NCI-H1417 (cell line): Measurements from ENCODE around the gene TK2.
A peak's percentile ranks its signal among the peaks of the same experiment; 100 is the strongest.
"Not testable (repeated sequence)": the region's sequence is repeated elsewhere in the genome, so short reads cannot be mapped to it uniquely, and the experiment has no call there.

ENCODE experiments used
- DNase-seq, 3 experiments: peaks; one replicate each; lab custom pipeline; 2025; lab: John Stamatoyannopoulos, UW

The TK2 gene

DNA sequence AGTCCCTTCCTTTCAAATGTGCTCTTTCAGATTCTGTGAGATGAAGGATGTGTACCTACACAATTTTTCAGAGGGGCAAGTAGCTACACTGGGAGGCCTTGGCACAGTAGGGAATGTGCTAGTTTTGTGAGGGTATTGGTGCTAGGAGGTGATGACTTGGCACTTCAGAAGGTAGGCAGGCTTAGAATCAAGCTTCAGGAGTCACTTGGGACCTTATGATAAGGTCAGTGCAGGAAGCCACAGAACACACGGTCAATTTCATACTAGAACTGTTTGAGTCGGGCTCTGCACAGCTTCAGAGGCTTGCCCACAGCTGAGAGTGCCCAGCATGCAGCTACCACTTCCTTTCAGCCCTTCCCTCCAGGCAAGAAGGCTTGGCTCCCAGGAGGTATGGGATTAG is 22.4 kb upstream of the TK2 start:
- DNase-seq, result no peak

DNA sequence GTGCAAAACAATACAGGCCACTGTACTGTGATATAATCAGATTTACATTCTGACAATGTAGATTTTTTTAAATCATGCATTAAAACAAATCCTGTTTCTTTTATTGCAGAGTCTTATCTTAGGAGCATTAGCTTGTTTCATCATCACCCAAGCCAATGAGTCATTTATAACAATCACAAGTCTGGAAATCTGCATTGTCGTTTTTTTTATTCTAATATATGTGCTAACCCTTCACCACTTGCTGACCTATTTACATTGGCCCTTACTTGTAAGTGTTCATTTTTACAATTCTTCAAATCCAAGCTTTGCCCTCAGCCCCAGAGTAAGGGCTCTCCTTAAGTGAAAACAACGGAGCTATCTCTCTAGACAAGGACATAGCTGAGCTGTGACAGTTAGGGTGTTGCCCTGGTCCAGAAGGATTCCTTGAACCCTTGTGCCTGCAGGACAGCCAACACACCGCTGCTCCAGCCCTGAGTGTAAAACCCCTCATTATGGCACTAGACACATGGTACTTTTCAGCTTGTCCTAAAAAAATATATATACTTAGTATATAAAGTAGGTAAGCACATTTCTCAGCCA is 20.0 kb upstream of the TK2 start:
- DNase-seq, result no peak

DNA sequence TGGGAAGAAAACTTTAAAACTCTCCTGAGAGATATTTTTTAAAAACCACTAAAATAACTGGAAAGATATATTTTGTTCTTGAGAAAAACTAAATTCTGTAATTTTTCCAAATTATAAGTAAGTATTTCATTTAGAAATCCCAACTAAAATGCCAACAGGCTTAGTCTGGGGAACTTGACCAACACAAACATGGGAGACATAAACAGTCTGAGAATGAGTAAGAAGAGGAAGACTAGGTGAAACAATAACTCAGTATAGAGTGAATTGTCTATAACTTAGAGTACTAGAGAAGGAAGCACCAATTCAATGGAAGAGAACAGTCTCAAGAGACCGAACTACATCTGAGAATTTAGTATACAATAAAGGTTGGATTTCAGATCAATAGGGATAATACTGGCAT is 19.2 kb upstream of the TK2 start:
- DNase-seq, result no peak

DNA sequence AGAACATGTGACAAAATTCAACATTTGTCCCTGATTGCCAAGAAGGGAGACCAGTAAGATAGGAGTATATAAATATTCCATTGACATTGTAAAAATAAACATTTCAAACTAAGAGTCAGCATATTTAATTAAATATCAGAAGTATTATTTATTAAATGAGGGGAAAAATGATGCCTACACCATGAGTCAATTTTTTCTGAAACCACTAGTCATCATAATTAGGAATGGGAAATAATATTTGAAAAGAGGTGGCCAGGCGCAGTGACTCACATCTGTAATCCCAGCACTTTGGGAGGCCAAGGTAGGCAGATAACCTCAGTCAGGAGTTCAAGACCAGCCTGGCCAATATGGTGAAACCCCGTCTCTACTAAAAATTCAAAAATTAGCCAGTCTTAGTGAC is 18.4 kb upstream of the TK2 start:
- DNase-seq, result no peak

DNA sequence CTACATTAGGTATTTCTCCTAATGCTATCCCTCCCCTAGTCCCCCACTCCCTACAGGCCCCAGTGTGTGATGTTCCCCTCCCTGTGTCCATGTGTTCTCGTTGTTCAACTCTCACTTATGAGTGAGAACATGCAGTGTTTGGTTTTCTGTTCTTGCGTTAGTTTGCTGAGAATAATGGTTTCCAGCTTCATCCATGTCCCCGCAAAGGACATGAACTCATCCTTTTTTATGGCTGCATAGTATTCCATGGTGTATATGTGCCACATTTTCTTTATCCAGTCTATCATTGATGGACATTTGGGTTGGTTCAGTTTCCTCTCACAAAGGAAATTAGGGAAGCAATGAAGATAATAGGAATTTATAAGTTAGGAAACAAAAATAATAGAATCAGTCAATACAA is 17.3 kb upstream of the TK2 start:
- DNase-seq, result not testable (repeated sequence)

DNA sequence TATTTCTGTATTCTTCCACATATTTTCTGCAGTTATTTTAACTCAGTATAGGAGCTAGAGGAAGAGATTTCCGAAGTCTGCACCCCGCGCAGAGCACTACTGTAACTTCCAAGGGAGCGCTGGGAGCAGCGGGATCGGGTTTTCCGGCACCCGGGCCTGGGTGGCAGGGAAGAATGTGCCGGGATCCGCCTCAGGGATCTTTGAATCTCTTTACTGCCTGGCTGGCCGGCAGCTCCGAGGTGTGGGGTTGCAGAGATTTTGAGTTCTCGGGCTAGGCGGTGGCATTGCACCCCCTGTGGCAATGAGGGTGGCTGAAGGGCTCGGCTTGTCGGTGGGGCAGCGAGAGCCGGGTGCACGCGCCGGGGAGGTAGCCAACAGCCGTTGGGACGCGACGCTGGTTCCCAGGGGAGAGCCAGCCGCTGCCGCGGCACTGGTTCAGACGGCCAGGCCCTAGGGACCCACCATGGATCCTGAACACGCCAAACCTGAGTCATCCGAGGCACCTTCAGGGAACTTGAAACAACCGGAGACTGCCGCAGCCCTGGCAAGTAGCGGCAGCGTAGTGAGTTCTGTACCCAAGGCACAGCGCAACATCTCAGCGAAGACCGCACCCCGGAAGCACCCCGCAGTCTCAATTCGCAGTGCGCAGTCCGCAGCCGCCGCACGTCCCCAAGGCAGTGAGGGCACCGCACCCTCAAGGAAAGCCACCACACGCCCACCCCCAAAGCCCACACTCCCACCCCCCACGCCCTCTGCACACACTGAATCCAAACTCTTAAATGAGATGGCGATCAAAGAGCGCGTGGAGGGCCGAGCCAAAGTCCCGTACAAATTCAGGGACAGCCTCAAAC is 16.4 kb upstream of the TK2 start, which contains the start of gene CMTM1:
CMTM1 (plus strand) TSS at position 389 of the 851 bp plus-strand sequence; CDS start at position 464, 75 bp downstream.
- DNase-seq, result no peak

DNA sequence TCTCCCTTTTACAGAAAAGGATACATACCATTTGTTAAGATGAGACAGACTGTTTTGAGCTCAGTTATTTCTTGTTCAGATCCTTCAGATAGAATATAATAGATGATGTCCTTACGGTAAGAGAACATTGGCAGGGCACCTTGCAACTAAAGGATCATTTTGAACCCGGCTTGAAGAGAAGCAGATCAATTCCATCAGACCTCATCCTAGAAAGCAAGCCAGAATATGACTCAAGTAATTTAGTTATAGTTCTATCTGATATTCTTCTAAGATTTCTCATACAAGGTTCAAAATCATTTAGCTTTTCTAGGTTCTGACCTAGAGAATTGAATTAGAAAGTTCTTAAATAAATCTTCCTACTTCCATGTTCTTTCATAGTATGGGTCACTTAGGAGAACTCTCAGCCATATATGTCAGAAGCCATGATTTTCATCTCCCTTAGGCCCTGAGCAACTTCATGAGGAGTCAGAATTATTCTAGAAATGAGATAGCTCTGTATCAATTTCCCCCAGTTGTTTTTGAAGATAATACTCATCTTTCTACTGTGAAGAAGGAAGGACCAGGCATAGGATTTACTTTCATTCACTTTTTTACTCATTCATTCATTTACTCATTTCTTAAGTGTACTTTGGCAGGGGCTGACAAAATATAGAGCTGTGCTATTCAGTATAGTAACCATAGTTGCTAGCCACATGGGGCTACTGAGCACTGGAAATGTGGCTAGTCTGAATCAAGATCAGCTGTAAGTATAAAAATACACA is 13.8 kb upstream of the TK2 start:
- DNase-seq, result no peak

DNA sequence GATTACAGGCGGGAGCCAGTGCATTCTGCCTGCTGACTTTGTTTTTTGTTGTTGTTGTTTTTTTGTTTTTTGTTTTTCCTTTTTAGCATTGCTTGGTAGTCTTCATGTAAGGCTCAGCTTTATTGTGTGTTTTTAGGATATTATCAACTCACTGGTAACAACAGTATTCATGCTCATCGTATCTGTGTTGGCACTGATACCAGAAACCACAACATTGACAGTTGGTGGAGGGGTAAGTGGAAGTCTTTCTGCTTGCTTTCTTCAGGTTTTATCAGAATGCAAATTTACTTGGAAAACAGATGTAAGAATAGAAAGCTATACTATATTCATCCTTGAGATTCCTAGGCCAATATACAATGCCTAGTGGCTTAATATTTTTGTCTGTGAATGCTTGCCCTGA is 13.1 kb upstream of the TK2 start:
- DNase-seq, result no peak

DNA sequence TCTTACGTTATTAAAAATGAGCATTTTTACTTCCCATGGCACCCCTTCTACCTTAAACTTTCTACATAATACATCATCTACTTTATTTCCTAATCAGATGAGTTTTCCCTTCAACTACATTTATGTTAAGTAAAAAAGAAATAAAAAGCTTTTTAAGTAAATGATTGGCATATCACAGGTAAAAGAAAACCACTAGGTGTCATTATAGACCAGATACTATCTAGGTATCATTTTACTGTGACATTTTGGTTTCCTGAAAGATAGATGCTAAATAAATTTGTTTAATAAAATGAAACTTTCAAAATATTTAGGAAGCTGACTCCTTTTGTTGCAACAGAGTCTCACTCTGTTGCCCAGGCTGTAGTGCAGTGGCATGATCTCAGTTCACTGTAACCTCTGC is 12.5 kb upstream of the TK2 start:
- no peak for DNase-seq

DNA sequence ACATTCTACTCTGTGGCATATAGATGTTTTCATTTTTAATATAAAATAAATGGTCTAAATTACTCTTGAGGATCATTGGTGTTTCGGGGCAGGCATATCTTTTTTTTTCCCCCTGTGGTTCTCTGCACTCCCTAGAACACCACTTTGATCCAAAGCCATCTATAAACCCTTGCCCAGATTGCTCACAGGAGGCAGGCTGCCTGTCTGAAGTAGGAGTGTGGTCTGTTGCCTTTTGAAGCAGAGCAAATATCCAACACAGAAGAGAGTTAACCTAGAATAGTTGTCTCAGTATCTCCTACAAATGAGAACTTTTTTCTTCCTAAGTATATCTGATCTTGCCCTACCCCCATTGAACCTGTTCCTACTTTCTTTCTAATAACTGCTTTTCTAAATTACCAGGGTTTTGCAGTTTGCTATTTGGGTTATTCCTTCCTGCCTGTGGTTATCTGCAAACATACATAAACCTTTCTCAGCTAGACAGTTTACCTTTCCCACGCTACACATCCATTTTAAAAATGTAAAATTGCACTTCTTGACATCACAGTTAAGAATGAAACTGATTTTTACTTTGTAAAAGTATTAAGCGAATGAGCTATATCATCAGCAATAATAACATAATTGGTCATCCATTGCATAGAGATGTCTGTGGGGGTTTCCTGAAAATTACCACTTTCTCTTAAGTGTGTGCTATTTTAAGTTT is 11.6 kb upstream of the TK2 start:
- no peak for DNase-seq

DNA sequence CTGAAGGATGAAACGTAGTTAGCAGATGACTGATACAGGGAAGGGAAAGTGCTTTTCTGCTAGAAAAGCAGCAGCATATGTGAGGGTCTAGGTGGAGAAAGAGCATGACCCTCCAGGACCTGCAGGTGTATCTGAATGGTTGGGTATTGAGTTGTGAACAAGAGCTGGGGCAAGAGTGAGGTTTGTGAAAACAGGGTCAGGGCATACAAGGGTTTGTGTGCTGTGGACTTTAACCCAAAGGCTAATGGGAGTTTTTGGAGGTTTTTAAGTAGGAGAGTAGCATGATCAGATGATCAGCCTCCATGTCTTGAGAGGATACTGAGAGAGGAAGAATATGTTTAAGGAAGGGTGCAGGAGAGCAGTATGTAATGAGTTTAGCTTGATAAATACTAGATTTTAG is 10.2 kb upstream of the TK2 start:
- DNase-seq, result no peak

DNA sequence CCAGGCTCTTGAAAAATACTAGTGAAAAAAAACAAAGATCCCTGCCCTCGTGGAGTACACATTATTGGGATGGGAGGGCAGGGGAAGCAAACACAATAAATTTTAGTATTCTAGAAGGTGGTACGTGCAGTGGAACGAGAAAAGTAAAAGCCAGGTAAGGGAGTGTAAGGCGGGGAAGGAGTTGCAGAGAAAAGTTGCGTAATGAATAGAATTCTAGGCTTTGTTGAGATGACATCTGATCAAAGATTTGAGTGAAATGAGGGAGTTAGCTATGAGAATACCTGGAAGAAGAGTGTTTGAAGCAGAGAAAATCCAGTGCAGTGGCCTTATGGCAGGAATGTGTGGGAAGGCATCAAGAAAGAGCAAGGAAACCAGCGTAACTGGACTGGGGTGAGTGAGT is 4.6 kb upstream of the TK2 start:
- DNase-seq, result no peak

DNA sequence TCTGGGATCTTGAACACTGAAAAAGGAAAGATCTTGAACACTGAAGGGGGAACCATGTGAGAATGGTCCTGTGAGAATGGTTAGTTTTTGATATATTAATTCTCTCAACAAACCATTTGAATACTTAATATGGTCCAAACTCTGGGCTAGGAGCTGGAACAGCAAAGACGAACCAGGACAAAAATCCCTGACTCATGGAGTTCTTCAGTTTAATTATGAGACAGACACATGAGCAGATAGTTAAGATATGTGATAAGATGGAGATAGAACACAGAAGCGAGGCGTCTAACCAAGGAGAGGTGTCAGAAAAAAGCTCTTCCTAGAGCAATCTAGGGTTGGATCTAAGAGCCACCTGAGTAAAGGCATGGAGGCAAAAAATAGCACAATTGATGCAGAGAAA is 4.1 kb upstream of the TK2 start:
- no peak for DNase-seq

DNA sequence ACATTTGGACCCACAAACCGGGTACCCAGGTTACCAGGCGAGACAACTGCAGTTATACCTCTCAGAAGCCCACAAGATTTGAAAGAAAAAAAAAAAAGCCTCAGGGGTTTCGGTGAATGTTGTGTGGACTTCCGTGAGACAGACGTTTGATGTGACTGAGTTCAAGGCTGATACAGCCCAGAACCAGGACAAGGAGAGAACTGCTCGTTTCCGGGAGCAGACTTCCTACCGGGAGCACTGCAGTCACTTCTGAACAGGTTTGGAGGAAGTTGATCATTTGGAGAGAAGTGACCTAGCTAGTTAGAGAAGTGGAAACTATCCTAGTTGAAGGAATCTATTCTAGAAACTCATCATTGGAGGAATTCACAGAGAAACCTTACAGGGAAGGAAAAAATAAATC is 3.3 kb upstream of the TK2 start:
- DNase-seq, result peak in 1 of 3 experiments; percentile 41

DNA sequence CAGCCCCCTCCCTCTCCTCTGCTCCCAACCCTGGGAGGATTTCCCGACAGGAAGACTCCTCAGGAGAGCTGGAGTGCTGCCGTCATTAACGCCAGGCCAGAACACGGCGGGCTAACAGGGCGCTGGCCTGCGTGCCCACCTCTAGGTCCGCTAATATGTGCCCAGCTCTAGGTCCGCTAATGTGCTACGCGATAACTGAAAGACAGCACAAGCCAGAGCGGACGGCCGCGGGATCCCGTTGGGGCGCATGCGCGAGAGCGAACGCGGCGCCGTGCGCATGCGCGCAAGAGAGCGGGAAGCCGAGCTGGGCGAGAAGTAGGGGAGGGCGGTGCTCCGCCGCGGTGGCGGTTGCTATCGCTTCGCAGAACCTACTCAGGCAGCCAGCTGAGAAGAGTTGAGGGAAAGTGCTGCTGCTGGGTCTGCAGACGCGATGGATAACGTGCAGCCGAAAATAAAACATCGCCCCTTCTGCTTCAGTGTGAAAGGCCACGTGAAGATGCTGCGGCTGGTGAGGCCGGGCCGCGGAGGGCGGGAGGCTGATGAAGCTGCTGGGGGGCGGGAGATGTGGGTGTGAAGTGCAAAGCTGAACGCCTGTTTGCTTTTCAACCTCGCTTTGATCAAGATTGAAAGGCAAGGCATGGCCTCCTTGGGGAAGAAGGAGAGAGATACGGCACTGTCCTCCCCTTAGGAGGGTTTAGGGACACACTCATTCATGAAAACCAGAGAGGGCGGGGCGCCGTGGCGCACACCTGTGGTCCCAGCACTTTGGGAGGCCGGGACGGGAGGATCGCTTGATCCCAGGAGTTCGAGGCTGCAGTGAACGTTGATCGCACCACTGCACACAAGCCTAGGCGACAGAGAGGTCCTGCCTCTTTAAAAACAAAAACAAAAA is 2.6 kb upstream of the TK2 start, which contains the start of gene CKLF:
CKLF (plus strand) TSS at position 291 of the 892 bp plus-strand sequence; CDS start at position 431, 140 bp downstream.
- DNase-seq, result peak; percentile 83 to 94 (median 92)

DNA sequence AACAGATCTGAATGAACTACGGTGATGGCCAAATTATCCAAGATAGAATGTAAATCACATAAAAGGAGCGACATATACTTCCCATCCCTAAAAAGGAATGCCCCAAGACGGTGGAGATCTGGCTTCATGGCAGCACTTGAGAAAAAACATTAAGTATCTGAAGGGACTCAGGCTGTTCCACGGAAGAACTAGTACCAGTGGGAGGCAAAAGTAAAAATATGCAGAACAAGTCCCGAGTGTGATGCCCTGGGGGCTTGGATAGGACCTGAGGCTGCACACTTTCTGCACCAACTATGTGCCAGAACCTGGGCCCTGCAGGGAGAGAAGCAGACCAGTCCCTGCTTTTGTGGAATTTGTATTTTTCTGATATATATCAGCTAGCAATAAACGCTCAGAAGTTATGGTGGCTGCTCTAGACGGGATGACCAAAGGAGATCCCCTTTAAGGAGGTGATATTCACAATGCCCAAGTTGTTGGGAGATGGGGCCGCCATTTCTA is 1.9 kb upstream of the TK2 start:
- DNase-seq, result no peak

DNA sequence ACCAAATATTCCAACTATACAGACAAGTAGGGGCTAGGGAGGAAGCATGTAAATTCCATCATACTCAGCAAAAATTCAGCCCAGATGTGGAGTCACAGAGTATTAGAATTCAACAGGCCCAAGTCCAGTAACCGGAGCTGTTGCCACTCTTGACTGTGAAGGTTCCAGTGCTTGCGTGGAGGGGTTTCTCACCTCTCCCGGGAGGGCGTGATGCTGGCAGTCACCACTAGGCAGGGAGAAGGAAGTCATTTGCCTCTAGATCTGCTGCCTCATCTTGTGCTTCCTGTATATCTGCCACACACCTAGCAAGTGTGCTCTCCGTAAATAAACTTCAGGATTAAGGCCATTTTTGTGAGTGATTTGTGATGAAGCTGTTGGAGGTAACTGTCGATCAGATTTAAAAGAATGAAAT is 1.4 kb upstream of the TK2 start:
- DNase-seq, result peak in 2 of 3 experiments; percentile 3 to 27

DNA sequence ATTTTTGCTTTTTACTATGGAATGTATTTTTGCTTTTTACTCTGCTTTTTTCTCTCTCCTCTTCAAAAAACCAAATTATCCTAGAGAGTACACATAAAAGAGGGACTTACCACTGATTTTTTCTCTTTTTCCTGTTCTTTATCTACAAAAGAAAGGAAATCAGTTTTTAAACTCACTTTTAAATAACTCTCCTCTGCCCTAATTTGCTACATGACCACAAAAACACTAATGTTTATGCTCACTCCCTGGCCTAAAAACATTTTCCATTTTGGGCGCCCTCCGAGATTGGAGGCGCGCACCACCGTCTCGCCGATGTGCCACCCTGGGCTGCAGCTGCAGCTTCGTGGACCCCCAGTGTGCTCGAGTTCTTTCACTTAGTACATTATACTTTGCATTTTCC is 1.1 kb downstream of the TK2 start:
- no peak for DNase-seq

DNA sequence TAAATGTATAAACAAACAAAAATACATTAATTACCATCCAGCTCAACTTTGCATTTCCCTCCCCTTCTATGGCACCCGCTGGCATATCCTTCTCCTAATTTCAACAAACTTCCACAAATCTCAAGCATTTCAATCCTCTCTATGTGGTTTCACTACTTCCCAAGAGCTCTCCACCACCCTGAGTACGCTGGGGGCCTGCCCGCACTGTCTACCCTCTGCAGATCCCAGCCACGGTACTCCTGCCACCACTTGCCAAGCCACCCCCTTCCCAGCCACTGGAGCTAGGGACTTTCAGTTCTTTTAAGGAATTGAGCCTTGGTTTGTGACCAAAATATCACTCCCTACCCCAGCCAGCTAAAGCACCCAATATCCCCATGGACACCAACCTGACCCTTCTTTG is 1.9 kb downstream of the TK2 start:
- no peak for DNase-seq

DNA sequence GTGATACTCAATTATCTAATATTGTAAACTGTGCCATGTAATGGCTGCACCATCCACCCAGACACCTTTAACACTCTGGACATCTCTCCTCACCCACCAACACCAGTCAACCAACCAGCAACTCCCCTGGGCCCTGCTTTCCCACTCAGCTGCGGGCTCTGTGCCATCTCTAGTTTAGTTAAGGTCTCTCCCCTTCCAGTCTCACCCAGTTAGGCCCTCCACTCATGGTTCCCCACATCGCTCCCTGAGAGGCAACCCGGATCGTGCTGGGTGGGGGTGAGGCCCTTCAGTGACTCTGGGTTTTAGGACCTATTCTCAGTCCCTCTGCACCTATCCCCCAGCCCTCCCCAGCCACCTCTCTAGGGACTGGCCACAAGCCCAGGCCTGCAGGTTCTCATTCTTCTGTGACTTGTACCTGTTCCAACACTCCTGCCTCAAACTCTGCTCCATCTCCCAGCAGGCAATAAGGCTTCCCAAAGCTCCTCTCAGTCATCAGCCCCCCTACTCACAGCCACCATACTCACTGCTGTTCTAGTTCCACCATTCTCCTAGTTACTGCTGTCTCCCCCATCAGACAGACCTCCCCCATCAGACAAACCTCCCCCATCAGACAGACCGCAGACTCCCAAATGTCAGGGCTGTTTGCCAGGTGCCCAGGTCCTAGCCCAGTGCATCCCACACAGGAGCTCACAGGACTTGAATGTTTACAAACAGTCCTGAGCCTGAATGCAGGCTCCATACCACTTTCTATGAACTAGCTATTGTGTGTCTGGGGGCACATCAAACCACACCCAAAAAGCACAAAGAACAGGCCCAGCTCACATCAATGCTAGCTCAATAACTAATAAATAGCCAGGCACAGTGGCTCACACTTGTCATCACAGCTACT is 2.6 kb downstream of the TK2 start:
- no peak for DNase-seq
